NCI-H2107 treated with DMSO at 0.1 percent for 48 hours (cell line): ENCODE data around the gene KIF26A.

Source experiments
- DNase-seq: peaks from one replicate; lab custom pipeline; 2025; ENCODE audit not compliant: unreplicated experiment; lab: John Stamatoyannopoulos, UW

Gene KIF26A

DNA sequence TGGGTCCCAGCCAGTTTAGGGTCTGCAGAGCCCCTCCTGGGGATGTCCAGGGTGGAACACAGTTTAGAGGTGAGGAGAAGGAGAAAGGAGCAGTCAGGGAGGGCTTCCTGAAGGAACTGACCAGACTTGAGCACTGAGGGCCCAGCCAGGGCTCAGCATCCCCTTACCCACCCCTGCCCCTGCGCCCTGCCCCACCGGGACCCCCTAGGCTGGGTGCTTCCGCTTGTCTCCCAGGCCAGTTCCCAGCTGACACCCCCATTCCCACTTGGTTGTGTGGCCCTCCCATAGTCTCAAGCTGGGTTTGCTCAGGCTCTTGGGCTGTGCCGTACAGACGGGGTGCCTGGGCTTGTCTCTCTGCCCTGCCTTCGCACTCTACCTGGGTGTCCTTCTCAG lies 26.3 kb upstream of the KIF26A start:
- no peak for DNase-seq

DNA sequence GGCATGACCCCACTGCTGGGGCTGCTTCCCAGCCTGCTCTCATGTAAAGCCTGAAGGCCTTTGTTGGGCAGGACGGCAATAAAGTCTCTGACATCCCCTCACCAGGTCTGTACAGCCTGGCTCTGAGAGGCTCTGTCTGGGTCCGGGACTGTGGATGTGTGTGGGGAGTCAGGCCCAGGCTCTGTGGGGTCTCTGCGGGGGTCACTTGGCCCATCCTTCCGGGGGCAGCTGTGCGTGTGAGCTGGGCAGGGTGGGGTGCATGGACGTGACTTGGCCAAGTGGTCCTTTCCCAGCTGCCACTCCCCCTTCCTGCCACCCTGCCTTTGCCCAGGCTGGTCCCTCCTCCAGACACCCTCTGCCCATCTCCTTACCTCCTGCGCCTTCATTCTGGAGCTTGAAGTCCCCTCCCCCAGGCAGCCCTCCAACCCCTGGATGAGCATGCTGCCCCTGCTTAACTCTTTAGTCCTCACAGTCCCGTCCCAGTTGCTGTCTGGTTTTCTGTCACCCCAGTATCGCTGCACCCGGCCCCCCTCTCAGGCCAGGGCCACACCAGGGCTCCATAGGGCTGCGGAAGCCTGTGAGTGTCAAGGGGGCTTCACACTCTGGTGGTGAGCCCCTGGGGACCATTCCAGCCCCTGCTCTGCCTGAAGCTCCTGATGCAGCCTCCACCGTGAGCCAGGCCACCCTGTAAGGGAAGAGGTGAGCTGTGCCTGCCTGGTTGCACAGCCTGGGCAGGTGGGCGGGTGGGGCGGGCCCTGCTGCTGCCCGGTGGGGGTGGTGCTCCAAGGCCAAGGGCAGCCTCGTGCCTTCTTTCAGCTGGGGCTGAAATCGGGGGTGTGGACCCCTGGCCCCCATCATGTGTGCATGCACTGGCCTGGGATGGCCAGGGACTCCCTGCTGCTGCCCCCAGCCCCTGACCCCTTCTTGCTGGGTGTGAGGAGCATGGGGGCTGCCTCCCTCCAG lies 25.5 kb upstream of the KIF26A start:
- DNase-seq, result no peak

GRCh38 chr14:104113631-104114420 lies 24.6 kb upstream of the KIF26A start:
- no peak for DNase-seq

- DNase-seq, result no peak
Measured at GRCh38 chr14:104114421-104115130, 23.8 kb upstream of the KIF26A start.

- no peak for DNase-seq
Measured at GRCh38 chr14:104115131-104115600, 23.2 kb upstream of the KIF26A start.

DNA sequence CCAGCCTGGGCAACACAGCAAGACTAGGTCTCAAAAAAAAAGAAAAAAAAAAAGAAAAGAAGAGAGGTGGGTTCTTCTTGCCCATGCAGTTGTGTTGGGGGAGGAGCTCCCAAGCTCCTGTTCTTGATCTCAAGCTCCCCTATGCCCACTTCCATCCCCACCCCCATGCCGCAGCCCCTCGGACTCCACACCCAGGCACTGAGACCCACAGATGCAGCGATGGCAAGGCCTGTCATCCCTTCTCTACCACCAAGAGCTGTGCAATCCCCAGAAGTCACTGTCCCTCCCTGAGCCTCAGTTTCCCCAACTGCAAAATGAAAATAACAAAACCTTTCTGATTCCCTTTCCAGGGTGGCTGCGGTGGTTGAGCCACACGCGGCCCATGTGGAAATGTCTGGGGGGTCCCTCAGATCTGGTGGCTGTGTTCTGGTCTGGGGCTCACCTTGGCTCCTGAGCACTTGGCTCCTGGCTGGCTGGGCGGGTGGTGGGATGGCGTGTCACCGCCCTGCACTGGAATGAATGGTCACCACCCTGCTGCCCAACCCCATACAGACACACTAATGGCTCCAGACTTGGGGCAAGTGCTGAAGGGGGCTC lies 22.6 kb upstream of the KIF26A start:
- no peak for DNase-seq

GRCh38 chr14:104116288-104116755 lies 22.1 kb upstream of the KIF26A start:
- DNase-seq, result no peak

GRCh38 chr14:104116756-104117340 lies 21.5 kb upstream of the KIF26A start:
- no peak for DNase-seq

- no peak for DNase-seq
Measured at GRCh38 chr14:104117341-104118005, 20.9 kb upstream of the KIF26A start.

DNA sequence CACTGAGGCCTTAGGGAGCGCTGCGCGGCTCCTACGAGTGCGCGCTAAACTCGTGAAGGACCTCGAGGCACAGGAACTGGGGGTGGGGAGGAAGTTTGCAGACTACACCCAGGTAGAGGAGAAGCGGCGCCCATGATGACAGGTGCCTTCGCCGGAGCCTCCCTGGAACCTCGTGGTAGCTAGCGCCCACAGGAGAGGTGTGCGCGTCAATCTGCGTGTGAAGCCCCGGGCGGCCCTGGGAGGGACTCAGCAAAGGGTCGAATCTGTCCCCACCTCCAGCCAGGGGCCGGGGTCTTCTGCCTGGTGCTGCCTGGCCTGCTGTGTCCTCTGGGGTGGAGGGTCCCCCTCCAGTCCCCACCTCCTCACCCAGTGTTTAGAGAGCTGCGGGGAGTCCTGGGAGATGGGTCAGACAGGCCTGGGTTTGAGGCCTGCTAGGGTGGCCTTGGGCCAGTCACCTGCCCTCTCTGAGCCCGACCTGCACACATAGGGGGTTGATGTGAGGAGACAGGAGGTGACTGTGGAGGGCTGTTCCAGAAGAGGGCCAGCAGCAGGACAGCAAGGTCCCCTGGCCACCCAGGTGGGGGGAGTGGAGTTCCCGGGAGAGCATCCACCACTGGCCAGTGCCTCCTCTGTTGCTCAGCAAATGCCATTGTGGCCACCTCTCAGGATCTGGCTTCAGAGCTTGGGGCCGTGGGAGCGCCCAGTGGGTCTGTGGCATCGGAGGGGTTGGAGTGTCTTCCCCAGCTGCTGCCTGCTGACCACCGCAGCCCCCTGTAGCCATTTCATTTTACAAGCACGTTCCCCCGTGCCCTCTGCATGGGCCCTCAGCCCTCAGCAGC lies 20.2 kb upstream of the KIF26A start:
- DNase-seq, result no peak

- no peak for DNase-seq
Measured at GRCh38 chr14:104119119-104119487, 19.3 kb upstream of the KIF26A start.

- DNase-seq, result no peak
Measured at GRCh38 chr14:104119488-104120251, 18.7 kb upstream of the KIF26A start.

DNA sequence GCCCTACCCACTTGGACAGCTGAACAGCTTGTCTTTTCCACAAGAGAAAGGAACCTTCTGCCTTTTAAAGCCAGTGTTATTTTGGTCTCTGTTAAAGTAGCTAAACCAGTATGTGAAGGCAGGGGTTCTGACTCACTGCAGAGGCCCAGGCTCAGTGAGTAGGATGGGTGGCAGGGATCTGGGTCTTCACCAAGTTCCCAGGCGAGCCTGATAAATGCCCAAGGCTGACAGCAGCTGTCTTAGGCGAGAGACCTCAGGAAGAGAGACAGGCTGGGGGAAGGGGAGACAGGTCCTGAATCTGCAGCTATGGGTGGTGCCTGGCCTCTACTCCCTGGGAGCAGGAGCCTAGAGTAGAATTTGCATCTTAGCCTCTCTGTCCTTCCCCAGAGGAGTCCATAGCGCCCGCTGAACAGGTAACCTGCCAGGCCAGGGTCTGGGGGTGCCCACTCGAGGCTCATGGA lies 18.1 kb upstream of the KIF26A start:
- DNase-seq, result no peak

- no peak for DNase-seq
Measured at GRCh38 chr14:104121142-104121541, 17.2 kb upstream of the KIF26A start.

- no peak for DNase-seq
Measured at GRCh38 chr14:104123879-104124278, 14.5 kb upstream of the KIF26A start.

GRCh38 chr14:104125011-104125410 lies 13.4 kb upstream of the KIF26A start:
- DNase-seq, result no peak

DNA sequence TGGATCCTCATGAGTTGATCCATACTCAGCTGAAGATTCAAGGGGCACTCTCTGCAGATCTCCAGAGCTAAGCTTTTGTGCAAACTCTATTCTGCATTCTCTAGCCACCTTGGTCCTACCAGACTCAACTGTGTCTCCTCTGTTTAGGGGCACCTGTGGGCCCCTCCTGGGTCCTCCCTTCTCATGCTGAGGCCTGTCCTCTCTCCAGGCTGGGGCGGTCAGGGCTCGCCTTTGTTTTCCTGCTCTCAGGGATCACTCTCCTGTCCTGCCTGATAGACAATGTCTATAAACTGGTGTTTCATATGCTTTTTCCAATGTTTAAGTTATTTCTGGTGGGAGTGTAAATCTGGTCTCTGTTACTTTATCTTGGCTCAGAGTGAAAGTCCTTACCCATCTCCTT lies 11.6 kb upstream of the KIF26A start:
- no peak for DNase-seq

GRCh38 chr14:104128981-104129380 lies 9.4 kb upstream of the KIF26A start:
- DNase-seq, result no peak
